WTC11 (cell line): ENCODE measurements around the gene ZFR. TPM values are rescaled to one million over a fixed set of nuclear protein-coding genes. Genes with fewer than 3 reads are reported as not detected.

Experiments used
- ATAC-seq: fragments of 200-7000 bp; cut with Tn5 transposase; 2 replicates; pipeline ENCODE4 v1.10.0; 2021; ENCODE audit warnings: mild to moderate bottlenecking, moderate library complexity
- CTCF ChIA-PET: fragments of 300-600 bp; sonication (Branson Sonifier 250); formaldehyde crosslinking; loops from one replicate; lab custom pipeline; 2021; ENCODE audit warnings: antibody characterized with exemption; lab: Charles Lee
- POLR2A ChIA-PET: fragments of 350-600 bp; sonication (Branson Sonifier 250); formaldehyde crosslinking; loops from one replicate; lab custom pipeline; 2021; ENCODE audit warnings: antibody characterized with exemption; lab: Charles Lee
- DNase-seq: peaks from one replicate; pipeline ENCODE4 v3.0.0; 2021; ENCODE audit warnings: low spot score
- H3K27ac Mint-ChIP-seq: 2 replicates; pipeline ENCODE4 v1.8.0; 2021; ENCODE audit warnings: mixed read lengths
- H3K27me3 Mint-ChIP-seq: 2 replicates; pipeline ENCODE4 v1.8.0; 2021; ENCODE audit warnings: low read depth, mild to moderate bottlenecking, moderate library complexity, mixed read lengths
- H3K36me3 Mint-ChIP-seq: 2 replicates; pipeline ENCODE4 v1.8.0; 2021; ENCODE audit warnings: mixed read lengths
- H3K4me1 Mint-ChIP-seq: 2 replicates; pipeline ENCODE4 v1.8.0; 2022; ENCODE audit warnings: mixed read lengths
- H3K4me3 Mint-ChIP-seq: 2 replicates; pipeline ENCODE4 v1.8.0; 2021; ENCODE audit warnings: mild to moderate bottlenecking, moderate library complexity, mixed read lengths
- H3K9me3 Mint-ChIP-seq: 2 replicates; pipeline ENCODE4 v1.8.0; 2021; ENCODE audit warnings: mixed read lengths
- ATF1 ChIP-seq: sonication (generic); formaldehyde crosslinking; IDR thresholded peaks from 2 replicates; pipeline ENCODE4 v1.8.1; 2023; ENCODE audit warnings: mild to moderate bottlenecking, moderate library complexity, missing genetic modification reagents
- MYBL2 ChIP-seq: sonication (generic); formaldehyde crosslinking; IDR thresholded peaks from 2 replicates; pipeline ENCODE4 v1.8.1; 2023; ENCODE audit warnings: mild to moderate bottlenecking, moderate library complexity, missing genetic modification reagents
- ZNF121 ChIP-seq: sonication (generic); formaldehyde crosslinking; IDR thresholded peaks from 2 replicates; pipeline ENCODE4 v1.8.0; 2023; ENCODE audit warnings: missing genetic modification reagents
- ZNF317 ChIP-seq: sonication (generic); formaldehyde crosslinking; IDR thresholded peaks from 2 replicates; pipeline ENCODE4 v1.8.1; 2023; ENCODE audit warnings: low read depth, mild to moderate bottlenecking, moderate library complexity, missing genetic modification reagents, borderline replicate concordance
- ZNF423 ChIP-seq: fragments of 250-450 bp; sonication (Bioruptor Pico); IDR thresholded peaks from 2 replicates; pipeline ENCODE4 v2.1.2; 2022; ENCODE audit warnings: mild to moderate bottlenecking, moderate library complexity
- total RNA-seq: library from RNA; stranded (reverse); gene quantifications from 3 replicates; pipeline ENCODE4 v1.2.3, GENCODE V29; 2021
- TF ChIP-seq, protein P1 (sequence below): sonication (generic); formaldehyde crosslinking; IDR thresholded peaks from 2 replicates; pipeline ENCODE4 v1.8.1; 2023; ENCODE audit warnings: mild to moderate bottlenecking, moderate library complexity, missing genetic modification reagents
- TF ChIP-seq, protein P2 (sequence below): sonication (generic); formaldehyde crosslinking; IDR thresholded peaks from 2 replicates; pipeline ENCODE4 v1.8.0; 2022; ENCODE audit warnings: mild to moderate bottlenecking, missing genetic modification reagents
- TF ChIP-seq, protein P3 (sequence below): fragments of 250-450 bp; sonication (Bioruptor Pico); IDR thresholded peaks from 2 replicates; pipeline ENCODE4 v1.9.0; 2021; ENCODE audit warnings: mild to moderate bottlenecking, borderline replicate concordance
- TF ChIP-seq, protein P4 (sequence below): fragments of 250-450 bp; sonication (Bioruptor Pico); IDR thresholded peaks from 2 replicates; pipeline ENCODE4 v1.9.0; 2021; ENCODE audit warnings: mild to moderate bottlenecking
- TF ChIP-seq, protein P5 (sequence below): sonication (generic); formaldehyde crosslinking; conservative IDR thresholded peaks from 2 replicates; pipeline ENCODE4 v1.8.1; 2022; ENCODE audit warnings: mild to moderate bottlenecking, missing genetic modification reagents
- TF ChIP-seq, protein P6 (sequence below): sonication (generic); formaldehyde crosslinking; IDR thresholded peaks from 2 replicates; pipeline ENCODE4 v1.8.1; 2023; ENCODE audit warnings: mild to moderate bottlenecking, missing genetic modification reagents, moderate library complexity
- TF ChIP-seq, protein P7 (sequence below): sonication (generic); formaldehyde crosslinking; IDR thresholded peaks from 2 replicates; pipeline ENCODE4 v1.8.1; 2023; ENCODE audit warnings: mild to moderate bottlenecking, missing genetic modification reagents
- TF ChIP-seq, protein P8 (sequence below): fragments of 250-450 bp; sonication (Bioruptor Pico); IDR thresholded peaks from 2 replicates; pipeline ENCODE4 v1.9.0; 2021; ENCODE audit warnings: mild to moderate bottlenecking
- TF ChIP-seq, protein P9 (sequence below): sonication (generic); formaldehyde crosslinking; conservative IDR thresholded peaks from 2 replicates; pipeline ENCODE4 v1.8.1; 2023; ENCODE audit warnings: mild to moderate bottlenecking, low read depth, missing genetic modification reagents, moderate library complexity

The ZFR gene
- total RNA-seq, 1 experiment from 2014 or later, result 64.5 TPM

DNA sequence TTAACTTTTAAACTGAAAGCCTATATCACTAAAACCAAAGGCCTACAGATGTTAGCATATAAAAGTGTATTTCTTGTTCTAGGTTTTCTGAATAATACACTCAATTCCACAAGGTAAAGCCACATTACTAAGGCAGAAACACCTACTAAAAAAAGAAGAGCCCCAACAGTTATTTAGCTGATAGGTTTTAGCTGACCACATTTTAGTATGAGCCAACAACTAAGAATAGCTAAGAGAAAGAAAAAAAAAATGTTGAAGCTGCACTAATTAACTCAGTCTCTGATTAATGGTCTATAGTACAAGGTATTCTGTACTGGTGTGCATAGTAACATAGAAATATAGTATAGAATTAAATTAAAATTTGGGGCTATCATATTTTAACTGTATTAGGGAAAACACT lies 23.5 kb downstream of the ZFR start:
- no peak overlapping the region for H3K4me3 Mint-ChIP-seq
- CTCF ChIA-PET, result interaction anchor here (0.7 kb wide), 1 partner anchor 169 kb away, joined by 5 read pairs; no protein-coding TSS in a partner anchor
- H3K36me3 Mint-ChIP-seq, result peaks cover 18% of the 10 kb centered on the region
- no peaks in the 10 kb centered on the region for H3K27me3 Mint-ChIP-seq
- ATAC-seq, result no peak
- TF ChIP-seq MYBL2 (CRISPR knock-in tag) (no peak), ZNF121 (no peak)
- TF ChIP-seq, protein P1, sequence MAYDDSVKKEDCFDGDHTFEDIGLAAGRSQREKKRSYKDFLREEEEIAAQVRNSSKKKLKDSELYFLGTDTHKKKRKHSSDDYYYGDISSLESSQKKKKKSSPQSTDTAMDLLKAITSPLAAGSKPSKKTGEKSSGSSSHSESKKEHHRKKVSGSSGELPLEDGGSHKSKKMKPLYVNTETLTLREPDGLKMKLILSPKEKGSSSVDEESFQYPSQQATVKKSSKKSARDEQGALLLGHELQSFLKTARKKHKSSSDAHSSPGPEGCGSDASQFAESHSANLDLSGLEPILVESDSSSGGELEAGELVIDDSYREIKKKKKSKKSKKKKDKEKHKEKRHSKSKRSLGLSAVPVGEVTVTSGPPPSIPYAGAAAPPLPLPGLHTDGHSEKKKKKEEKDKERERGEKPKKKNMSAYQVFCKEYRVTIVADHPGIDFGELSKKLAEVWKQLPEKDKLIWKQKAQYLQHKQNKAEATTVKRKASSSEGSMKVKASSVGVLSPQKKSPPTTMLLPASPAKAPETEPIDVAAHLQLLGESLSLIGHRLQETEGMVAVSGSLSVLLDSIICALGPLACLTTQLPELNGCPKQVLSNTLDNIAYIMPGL (CRISPR knock-in tag), result no peak
- TF ChIP-seq, protein P2, sequence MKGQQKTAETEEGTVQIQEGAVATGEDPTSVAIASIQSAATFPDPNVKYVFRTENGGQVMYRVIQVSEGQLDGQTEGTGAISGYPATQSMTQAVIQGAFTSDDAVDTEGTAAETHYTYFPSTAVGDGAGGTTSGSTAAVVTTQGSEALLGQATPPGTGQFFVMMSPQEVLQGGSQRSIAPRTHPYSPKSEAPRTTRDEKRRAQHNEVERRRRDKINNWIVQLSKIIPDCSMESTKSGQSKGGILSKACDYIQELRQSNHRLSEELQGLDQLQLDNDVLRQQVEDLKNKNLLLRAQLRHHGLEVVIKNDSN, result no peak
- peaks cover 2% of the 10 kb centered on the region for H3K9me3 Mint-ChIP-seq
- DNase-seq, result no peak
- H3K27ac Mint-ChIP-seq, result no peak overlapping the region
- peaks cover 12% of the 10 kb centered on the region for H3K4me1 Mint-ChIP-seq
- POLR2A ChIA-PET, result no interaction called here

DNA sequence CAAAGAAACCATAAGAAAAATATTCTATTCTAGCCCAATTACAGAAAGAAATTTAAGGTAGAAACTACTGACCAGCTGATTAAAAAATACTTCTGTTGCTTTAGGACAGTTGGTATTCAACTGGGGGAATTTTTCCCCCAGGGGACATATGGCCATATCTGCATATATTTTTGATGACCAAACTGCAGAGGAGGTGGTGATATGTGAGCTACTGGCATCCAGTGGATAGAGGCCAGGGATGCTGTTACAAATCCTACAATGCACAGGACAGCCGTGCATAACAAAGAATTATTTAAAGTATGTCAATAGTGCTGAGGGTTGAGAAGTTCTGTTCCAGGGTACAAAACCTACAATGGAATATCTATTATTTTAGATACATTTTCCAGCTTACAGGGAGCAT lies 24.0 kb downstream of the ZFR start:
- ATAC-seq, result no peak
- ChIA-PET CTCF (interaction anchor here (0.7 to 0.9 kb wide), 2 partner anchors 27 to 170 kb away, joined by 3 to 5 read pairs; no protein-coding TSS in a partner anchor), POLR2A (no interaction called here)
- Mint-ChIP-seq H3K27me3 (no peaks in the 10 kb centered on the region), H3K4me1 (peaks cover 12% of the 10 kb centered on the region), H3K36me3 (peaks cover 20% of the 10 kb centered on the region), H3K4me3 (no peak overlapping the region), H3K9me3 (no peaks in the 10 kb centered on the region), H3K27ac (no peak overlapping the region)
- DNase-seq, result no peak
- TF ChIP-seq, protein P3, sequence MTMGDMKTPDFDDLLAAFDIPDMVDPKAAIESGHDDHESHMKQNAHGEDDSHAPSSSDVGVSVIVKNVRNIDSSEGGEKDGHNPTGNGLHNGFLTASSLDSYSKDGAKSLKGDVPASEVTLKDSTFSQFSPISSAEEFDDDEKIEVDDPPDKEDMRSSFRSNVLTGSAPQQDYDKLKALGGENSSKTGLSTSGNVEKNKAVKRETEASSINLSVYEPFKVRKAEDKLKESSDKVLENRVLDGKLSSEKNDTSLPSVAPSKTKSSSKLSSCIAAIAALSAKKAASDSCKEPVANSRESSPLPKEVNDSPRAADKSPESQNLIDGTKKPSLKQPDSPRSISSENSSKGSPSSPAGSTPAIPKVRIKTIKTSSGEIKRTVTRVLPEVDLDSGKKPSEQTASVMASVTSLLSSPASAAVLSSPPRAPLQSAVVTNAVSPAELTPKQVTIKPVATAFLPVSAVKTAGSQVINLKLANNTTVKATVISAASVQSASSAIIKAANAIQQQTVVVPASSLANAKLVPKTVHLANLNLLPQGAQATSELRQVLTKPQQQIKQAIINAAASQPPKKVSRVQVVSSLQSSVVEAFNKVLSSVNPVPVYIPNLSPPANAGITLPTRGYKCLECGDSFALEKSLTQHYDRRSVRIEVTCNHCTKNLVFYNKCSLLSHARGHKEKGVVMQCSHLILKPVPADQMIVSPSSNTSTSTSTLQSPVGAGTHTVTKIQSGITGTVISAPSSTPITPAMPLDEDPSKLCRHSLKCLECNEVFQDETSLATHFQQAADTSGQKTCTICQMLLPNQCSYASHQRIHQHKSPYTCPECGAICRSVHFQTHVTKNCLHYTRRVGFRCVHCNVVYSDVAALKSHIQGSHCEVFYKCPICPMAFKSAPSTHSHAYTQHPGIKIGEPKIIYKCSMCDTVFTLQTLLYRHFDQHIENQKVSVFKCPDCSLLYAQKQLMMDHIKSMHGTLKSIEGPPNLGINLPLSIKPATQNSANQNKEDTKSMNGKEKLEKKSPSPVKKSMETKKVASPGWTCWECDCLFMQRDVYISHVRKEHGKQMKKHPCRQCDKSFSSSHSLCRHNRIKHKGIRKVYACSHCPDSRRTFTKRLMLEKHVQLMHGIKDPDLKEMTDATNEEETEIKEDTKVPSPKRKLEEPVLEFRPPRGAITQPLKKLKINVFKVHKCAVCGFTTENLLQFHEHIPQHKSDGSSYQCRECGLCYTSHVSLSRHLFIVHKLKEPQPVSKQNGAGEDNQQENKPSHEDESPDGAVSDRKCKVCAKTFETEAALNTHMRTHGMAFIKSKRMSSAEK (CRISPR knock-in tag), result no peak
- TF ChIP-seq, protein P4, sequence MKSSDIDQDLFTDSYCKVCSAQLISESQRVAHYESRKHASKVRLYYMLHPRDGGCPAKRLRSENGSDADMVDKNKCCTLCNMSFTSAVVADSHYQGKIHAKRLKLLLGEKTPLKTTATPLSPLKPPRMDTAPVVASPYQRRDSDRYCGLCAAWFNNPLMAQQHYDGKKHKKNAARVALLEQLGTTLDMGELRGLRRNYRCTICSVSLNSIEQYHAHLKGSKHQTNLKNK (CRISPR knock-in tag), result no peak
- TF ChIP-seq ZNF423 (CRISPR knock-in tag) (no peak), ZNF317 (no peak), ATF1 (CRISPR knock-in tag) (no peak)
- TF ChIP-seq, protein P5, sequence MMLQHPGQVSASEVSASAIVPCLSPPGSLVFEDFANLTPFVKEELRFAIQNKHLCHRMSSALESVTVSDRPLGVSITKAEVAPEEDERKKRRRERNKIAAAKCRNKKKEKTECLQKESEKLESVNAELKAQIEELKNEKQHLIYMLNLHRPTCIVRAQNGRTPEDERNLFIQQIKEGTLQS (CRISPR knock-in tag), result no peak
- TF ChIP-seq, protein P6, sequence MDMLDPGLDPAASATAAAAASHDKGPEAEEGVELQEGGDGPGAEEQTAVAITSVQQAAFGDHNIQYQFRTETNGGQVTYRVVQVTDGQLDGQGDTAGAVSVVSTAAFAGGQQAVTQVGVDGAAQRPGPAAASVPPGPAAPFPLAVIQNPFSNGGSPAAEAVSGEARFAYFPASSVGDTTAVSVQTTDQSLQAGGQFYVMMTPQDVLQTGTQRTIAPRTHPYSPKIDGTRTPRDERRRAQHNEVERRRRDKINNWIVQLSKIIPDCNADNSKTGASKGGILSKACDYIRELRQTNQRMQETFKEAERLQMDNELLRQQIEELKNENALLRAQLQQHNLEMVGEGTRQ (CRISPR knock-in tag), result no peak
- TF ChIP-seq, all 79 proteins: peak for 0

DNA sequence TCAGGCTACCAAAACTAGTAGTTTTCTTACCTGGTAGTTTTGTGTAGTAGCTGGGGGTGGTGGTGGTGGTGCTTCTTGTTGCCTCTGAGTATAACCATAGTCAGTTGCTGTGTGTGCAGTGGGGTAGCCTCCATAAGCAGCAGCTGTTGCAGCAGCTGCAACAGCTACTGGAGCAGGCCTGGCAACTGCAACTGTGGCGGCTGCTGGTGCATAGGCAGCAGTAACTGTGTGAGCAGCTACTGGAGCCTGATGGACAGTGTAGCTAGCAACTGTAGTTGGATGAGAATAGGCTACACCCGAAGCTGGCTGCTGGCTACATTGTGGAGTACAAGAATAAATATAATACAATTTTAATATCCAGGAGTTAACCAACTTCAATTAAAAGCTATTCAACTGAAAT lies 24.7 kb downstream of the ZFR start:
- no peak for DNase-seq
- no peak for ATAC-seq
- no peaks in the 10 kb centered on the region for H3K27me3 Mint-ChIP-seq
- no peak overlapping the region for H3K27ac Mint-ChIP-seq
- peaks cover 12% of the 10 kb centered on the region for H3K4me1 Mint-ChIP-seq
- ChIA-PET CTCF (interaction anchor here (0.9 kb wide), 1 partner anchor 27 kb away, joined by 3 read pairs; no protein-coding TSS in a partner anchor), POLR2A (interaction anchor here (0.6 kb wide), 1 partner anchor 343 kb away, joined by 4 read pairs; no protein-coding TSS in a partner anchor)
- H3K9me3 Mint-ChIP-seq, result no peaks in the 10 kb centered on the region
- H3K4me3 Mint-ChIP-seq, result no peak overlapping the region
- peaks cover 25% of the 10 kb centered on the region for H3K36me3 Mint-ChIP-seq
- TF ChIP-seq, protein P7, sequence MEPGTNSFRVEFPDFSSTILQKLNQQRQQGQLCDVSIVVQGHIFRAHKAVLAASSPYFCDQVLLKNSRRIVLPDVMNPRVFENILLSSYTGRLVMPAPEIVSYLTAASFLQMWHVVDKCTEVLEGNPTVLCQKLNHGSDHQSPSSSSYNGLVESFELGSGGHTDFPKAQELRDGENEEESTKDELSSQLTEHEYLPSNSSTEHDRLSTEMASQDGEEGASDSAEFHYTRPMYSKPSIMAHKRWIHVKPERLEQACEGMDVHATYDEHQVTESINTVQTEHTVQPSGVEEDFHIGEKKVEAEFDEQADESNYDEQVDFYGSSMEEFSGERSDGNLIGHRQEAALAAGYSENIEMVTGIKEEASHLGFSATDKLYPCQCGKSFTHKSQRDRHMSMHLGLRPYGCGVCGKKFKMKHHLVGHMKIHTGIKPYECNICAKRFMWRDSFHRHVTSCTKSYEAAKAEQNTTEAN (CRISPR knock-in tag), result no peak
- TF ChIP-seq ATF1 (CRISPR knock-in tag), result no peak
- TF ChIP-seq, protein P8, sequence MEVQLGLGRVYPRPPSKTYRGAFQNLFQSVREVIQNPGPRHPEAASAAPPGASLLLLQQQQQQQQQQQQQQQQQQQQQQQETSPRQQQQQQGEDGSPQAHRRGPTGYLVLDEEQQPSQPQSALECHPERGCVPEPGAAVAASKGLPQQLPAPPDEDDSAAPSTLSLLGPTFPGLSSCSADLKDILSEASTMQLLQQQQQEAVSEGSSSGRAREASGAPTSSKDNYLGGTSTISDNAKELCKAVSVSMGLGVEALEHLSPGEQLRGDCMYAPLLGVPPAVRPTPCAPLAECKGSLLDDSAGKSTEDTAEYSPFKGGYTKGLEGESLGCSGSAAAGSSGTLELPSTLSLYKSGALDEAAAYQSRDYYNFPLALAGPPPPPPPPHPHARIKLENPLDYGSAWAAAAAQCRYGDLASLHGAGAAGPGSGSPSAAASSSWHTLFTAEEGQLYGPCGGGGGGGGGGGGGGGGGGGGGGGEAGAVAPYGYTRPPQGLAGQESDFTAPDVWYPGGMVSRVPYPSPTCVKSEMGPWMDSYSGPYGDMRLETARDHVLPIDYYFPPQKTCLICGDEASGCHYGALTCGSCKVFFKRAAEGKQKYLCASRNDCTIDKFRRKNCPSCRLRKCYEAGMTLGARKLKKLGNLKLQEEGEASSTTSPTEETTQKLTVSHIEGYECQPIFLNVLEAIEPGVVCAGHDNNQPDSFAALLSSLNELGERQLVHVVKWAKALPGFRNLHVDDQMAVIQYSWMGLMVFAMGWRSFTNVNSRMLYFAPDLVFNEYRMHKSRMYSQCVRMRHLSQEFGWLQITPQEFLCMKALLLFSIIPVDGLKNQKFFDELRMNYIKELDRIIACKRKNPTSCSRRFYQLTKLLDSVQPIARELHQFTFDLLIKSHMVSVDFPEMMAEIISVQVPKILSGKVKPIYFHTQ, result no peak
- TF ChIP-seq, protein P9, sequence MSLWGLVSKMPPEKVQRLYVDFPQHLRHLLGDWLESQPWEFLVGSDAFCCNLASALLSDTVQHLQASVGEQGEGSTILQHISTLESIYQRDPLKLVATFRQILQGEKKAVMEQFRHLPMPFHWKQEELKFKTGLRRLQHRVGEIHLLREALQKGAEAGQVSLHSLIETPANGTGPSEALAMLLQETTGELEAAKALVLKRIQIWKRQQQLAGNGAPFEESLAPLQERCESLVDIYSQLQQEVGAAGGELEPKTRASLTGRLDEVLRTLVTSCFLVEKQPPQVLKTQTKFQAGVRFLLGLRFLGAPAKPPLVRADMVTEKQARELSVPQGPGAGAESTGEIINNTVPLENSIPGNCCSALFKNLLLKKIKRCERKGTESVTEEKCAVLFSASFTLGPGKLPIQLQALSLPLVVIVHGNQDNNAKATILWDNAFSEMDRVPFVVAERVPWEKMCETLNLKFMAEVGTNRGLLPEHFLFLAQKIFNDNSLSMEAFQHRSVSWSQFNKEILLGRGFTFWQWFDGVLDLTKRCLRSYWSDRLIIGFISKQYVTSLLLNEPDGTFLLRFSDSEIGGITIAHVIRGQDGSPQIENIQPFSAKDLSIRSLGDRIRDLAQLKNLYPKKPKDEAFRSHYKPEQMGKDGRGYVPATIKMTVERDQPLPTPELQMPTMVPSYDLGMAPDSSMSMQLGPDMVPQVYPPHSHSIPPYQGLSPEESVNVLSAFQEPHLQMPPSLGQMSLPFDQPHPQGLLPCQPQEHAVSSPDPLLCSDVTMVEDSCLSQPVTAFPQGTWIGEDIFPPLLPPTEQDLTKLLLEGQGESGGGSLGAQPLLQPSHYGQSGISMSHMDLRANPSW (CRISPR knock-in tag), result no peak
